ENCODE measurements around the gene ZFAND3.

DNA sequence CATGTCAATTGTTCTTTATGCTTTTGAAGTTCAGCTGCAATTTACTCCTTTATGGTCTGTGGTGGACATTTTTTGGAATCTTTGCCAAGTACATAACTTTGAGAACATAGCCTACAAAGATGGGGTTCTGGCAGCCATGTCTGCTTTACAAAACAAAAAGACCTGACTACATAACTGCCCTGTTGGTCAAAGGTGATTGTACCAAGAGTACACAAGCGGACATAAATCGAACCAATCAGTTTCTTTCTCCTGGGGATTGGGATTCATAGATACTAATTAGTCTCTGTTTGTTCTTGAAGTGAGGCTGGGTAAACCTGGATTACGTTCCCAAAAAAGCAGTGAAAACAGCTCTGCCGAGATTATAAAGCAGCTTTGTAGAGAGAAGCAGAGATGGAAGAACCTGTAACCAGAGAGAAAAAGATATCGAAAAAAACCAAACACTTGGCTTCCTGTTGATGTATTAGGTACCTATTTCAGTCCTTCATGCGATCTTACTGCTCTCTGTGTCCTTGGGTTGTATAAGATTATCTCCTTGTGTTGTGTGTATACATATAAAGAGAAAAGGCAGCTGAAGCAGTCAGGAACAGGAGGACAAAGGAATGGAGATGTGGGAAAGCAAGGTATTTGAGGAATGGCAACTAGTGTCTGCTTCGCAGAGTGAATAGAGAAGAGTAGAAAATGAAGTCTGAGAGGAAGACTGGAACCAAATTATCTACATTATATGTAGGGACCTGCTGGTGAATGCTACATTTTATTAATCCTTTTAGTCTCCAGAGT lies 2.7 kb upstream of the ZFAND3 start:
- TF ChIP-seq, protein P1, sequence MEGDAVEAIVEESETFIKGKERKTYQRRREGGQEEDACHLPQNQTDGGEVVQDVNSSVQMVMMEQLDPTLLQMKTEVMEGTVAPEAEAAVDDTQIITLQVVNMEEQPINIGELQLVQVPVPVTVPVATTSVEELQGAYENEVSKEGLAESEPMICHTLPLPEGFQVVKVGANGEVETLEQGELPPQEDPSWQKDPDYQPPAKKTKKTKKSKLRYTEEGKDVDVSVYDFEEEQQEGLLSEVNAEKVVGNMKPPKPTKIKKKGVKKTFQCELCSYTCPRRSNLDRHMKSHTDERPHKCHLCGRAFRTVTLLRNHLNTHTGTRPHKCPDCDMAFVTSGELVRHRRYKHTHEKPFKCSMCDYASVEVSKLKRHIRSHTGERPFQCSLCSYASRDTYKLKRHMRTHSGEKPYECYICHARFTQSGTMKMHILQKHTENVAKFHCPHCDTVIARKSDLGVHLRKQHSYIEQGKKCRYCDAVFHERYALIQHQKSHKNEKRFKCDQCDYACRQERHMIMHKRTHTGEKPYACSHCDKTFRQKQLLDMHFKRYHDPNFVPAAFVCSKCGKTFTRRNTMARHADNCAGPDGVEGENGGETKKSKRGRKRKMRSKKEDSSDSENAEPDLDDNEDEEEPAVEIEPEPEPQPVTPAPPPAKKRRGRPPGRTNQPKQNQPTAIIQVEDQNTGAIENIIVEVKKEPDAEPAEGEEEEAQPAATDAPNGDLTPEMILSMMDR (conservative IDR thresholded peaks at IDR 0.05; ENCODE audit: low read length) = no peak
- TF ChIP-seq EZH2phosphoT487 (IDR thresholded peaks at IDR 0.05; ENCODE audit: borderline replicate concordance, low read depth, low read length) = no peak

Data from OCI-LY7 (cell line).